GM03348 (cell line): ENCODE data around the gene ATP2A3.

Experiments
- DNase-seq: peaks from one replicate; pipeline ENCODE4 v3.0.0; 2012; ENCODE audit warnings: low spot score

ATP2A3 gene

DNA sequence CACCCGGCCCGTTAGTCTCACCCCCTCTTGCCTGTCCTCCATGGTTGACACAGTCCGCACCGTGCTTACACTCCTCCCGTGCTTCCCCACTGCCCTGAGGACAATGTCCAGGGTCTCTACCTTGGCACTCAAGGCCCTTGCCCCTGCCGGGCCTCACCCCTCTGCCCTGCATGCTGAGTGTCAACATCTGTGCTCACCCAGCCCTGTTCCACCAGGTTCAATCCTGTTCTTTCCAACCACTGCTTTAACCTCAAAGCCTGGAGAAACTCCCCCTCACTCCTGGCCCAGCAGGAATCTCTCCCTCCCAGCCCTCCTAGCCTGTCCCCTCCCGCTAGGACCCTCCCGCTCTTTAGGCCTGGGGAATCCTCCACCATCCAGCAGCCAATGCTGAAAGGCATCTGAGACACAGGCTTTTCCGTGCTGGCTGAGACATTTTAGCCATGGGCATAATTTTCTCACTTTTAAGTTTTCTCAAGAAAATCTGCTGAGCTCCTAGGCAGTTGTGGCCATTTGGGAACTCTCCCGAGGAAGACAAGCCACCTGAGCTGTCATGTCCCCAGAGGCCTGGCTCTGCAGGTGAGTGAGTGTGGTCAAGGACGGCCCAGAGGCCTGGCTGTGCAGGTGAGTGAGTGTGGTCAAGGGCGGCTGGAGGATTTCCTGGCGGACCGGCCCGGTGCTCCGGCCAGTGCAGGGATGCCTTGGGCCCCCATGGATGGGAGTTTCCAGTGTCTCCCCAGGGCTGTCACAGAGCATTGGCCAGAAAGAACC, 37.2 kb downstream of the ATP2A3 start:
- DNase-seq: no peak

DNA sequence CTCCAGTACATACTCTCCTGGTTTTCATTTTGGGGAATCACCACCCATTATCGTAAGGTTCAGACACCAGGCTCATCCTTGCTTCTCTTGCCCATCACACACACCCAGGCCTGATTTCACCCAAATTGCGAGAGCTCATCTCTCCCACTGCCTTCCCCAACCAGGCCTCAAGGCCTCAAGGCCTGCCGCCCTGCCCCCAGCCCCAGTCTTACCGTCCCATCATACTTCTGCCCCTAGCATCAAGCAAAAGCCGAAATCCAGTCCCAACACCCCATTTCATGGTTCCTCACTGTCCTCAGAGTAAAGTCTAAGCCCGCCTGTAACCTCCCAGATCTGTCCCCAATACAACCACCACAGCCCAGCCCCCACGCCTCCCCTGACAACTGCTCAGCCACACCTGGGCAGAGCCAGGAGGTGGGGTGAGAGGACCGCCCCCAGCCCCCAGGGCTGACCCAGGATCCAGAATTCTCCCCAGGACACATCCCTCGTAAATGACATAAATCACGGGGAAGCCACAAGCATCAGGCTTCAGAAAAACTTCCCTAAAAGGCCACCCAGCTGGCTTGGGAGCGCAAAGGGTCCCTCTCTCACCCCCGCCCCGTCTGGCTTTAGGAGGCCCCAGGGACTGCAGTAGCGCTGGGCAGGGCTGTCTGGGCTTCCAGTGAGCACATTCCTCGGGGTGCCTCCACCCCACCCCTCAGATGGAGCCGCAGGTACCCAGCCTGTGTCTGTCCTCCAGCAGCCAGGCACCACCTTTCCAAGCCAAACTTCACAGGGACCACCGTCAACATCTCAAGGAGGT, 38.4 kb downstream of the ATP2A3 start:
- DNase-seq: no peak

DNA sequence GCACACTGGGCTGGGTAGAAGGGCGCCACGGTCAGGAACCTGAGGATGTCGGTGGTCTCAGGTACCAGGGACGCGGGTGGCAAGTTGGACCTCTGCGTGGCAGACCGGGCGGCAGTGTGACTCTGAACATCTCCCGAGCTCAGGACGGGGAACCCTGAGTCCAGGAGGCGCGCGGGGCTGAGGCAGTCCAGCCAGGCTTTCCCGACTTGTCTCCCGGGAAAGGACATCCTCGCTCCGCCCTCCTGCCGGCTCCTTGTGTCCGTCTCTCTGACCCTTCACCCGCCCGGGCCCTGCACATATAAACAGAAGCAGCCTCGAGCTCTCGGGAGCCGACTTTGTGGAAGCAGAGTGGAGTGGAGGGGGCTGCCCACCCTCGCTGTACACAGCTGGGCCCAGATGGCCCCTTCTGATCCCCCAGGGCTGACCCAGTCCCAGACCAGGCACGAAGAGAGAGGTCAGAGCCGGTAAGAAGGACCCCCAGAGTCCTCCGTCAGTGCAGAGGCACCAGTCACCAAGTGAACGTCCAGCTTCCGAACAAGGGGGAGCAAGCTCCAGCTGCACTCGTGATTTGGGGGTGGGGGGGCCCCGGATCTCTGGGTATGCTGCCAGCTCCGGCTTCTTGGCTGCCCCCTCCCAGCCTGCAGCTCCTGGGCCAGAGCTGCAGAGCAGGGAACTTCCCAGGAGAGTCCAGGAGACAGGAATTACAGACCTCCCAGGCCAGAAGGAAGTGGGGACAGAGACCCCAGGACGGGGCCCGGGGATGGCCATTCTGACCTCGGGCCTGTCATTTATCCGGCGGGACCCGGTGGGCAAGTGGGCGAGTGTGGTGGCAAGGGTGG, 39.5 kb downstream of the ATP2A3 start:
- DNase-seq: no peak

DNA sequence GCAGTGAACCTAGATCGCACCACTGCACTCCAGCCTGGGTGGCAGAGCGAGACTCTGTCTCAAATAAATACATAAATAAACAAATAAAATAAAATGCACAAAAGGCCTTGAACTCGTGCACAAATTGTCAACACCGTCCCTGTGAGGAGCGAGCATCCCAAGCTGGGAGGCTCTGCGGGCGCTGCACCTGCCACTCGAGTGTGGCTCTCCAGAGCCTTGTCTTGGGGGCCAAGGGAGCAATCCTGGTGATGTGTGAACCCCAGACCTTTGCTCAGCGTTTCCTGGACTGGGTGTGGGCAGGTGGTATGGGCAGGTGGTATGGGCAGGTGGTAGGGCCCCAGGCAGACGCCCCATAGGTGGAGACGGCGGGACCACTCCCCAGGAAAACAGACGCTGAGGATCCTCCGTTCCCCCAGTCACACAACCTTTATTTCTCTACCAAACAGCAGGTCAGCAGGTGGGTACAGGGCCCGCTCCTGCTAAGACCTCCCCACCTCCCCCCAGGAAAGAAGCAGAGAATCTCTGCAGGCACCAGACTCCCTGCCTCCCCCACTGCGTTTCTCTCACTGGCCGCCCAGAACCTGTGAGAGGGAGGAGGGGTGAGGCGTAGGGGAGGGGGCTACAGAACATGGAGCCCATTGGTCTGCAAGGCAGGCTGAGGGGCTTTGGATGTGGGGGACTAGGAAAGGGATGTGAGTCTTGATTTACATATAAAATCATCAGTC, 40.6 kb downstream of the ATP2A3 start:
- no peak for DNase-seq

DNA sequence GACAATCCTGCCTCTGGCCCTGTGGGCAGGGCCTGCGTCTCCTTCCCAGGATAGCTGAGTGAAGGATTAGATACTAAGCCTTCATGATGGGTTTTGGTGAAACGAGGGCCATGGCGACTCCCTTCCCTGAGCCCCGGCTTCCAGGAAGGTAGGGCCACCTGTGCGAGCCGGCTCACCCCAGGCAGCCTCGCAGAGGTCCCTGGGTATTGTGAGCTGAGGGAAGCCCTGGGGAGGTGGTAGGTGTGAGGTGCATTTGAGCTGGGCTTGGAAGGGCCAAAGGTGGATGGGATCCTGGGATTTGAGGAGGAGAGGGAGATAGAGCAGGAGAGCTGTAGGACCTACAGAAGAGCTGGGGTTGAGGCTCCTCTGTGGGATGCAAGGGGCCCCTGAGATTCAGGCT, 41.5 kb downstream of the ATP2A3 start:
- DNase-seq: no peak

DNA sequence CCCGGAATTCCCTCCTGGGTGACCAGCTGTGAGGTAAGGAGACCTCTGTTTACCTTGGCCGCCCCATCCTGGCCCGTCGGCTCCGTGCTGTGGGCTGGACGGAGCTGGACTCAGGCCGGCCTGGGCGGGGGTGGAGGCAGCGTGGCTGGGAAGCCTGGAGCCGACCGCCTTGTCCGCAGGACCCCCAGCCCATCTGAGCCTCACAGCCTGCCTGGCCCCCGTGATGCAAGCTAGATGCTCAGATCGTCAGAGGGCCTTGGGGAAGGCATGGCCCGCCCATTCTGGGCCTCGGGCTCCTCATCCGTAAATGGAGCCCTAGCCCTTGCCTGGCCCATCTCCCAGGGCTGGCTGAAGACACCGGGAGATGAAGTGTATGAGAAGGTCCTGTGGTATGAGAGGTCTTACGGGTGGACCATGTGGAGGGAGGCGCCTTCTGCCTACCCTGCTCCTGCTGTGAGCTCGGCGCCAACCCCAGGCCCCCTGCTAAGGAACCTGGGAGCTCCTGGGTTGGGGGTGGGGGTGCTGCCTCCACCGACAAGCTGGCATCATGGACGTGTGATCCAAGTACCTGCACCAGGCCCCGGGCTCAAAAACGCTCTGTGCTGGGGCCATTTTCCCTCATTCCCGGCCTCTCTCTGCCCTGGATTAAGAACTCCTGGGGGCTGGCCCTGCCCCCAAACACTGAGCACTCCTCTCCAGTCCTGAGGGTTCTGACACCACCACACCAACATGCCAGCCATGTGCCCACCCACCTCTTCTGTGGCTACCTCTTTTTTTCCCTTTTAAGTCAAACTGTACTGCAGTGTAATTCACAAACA, 42.5 kb downstream of the ATP2A3 start:
- DNase-seq: no peak

DNA sequence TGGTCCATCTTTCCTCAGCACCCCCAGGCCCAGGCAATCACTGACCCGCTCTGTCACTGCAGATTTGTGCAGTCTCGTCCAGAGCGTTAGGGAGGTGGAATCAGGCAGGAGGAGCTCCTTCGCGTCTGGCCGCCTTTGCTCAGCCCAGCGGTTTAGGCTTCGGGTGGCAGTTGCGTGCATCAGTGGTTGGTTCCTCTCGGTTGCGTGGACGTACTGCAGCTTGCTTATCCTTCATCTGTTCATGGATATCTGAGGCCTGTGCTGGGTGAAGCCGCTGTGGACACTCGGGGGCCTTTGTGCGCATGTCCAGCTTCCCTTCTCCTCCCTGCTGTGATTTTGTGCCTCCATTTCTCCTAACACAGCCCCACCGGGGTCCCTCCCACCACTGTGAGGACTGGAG, 43.2 kb downstream of the ATP2A3 start:
- DNase-seq: no peak

DNA sequence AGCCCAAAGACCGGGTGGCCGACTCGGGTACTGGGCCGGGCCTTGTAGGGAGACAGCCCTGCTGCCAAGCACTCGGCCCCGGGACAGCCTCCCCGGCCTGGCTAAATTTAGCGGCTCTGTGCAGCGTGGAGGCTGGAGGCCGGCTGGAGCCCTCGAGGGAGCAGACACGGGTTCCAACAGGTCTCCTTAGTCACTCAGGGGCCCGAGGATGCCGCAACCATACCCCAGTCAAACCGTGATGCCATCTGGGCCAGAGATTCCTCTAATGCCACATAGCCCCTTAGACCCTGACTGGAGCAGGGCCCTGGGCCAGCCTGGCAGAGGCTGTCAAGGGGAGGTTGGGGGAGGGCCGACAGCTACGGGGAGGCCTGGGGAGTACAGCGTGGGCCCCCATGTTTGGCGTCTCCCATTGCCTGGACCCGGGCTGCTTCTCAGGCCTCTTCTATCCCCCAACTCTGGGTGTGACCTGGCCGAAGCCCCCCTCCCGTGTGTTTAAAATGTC, 45.1 kb downstream of the ATP2A3 start:
- no peak for DNase-seq

DNA sequence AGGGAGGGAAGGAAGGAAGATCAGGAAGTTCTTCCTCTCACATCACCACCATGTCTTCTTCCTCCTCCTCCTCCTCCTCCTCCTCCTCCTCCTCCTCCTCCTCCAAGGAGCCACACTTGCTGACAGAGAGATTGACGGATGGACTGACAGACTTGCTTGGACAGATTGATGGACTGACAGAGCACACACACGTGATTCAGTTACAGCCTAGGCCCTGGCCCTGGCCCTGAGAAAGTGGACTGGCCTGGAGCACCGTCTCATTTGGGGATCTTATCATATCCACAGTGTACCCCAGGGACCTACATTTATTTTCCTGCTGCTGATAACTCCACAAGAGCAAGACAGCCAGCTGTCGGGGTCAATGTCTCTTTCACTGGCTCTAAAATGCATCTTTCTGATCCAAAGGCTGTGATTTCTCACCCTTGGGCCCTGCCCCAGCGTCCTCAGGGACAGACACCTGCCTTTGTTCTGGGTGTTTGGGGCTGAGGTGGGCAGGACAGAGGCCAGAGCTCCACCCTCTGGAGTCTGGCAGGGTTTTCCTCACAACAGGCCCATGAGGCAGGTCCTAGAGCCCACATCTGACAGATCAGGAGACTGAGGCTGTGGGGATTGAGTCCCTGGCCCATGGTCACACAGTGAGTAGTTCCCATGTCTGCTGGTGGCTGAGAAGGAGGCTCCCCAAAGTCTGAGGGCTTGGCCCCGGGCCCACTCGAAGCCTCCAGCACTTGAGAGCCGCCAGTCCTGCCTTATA, 45.7 kb downstream of the ATP2A3 start:
- DNase-seq: no peak

DNA sequence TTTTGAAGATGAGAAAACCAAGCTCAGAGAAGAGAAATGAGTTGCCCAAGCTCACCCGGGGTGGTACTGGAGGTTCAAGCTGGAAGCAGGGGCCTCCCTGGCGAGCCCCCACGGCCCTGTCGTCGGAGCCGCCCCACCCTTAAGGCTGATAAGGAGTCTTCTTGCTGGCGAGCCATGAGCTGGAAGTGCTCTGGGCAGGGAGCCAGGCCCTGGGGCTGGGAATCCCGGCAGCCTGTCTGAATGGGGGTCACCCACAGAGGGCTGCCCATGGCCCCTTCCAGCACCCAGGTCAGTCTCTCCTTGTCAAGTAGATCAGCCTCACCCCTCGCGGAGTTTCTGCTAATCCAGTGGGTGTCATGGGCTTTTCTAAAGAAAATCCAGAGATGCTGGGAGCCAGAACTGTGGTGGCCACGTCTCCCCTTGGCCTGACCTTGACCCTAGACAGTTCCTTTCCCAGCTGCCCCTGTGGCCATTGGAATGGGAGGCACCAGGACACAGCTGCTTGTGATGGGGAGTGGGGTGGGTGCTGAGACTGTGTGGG, 46.8 kb downstream of the ATP2A3 start:
- DNase-seq: peak; percentile 27

DNA sequence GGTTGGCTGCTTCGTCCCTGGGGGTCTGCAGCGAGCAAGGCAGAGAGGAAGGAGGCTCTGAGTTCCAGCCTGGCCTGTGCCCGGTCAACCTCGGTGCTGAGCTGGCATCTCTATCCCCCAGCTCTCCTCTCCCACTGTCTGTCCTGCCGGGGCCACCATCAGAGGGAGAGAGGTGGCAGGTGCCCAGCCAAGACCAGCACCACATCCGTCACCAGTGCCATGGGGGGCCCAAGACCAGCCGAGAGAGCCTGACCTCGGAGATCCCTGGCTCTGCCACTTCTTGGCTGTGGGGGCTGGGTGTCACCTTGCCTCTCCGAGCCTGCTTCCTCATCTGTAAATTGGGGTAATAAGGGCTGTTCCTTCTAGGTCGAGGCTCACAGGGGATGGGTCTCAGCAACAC, 47.4 kb downstream of the ATP2A3 start:
- no peak for DNase-seq

DNA sequence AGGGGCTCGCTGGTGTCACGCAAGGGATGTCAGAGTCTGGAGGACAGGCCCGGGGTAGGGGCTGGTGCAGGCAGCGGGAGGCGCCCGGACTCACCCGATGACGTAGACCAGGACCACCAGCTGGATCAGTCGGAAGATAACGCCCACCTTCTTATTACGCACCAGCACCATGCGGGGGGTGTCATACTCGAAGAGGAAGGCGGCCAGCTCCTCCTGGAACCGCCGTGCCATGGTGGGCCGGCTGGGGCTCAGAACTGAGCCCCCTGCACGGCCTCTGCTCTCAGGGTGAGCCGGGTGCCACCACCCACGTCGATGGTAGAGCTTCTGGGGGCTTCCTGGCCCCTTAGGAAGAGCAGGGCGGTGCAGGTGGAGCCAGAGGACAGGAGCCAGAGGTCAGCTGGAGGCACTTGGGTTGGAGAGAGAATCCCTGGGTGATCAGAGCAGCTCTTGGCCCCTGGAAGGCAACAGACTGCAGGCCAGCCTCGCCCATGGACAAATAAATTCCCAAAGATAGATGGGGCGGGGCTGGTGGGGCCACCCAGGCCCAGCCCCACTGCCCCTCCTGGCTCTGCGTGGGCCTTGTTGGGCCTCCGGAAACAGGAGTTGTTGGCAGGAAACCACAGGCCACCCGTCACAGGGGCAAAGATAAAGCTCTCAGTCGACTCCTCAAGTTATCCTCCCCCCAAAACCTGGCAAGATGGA, 48.1 kb downstream of the ATP2A3 start, which contains the start of gene P2RX1:
Gene P2RX1 (minus strand): TSS at position 471 of the 702 bp plus-strand sequence. CDS start 240 bp downstream, at position 231.
- peak; percentile 29 for DNase-seq

DNA sequence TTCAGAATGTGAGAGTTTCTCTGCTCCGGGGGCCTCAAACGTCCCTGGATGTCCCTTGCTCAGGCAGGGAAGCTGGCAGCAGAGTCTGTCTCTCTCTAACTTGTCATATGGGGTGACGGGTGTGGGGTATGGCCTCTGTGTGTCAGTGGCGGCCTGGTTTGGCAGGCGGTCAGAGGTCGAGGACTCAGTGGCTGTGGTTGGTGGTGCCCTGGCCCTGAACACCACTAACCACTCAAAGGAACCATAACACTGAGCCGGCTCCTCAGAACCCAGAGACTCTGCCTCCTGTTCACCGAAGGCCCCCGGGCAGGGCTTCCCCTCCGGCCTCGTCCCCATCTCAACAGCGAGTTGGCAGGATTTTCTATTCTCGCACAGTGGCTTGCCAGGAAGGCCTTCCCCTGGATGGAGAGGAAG, 48.6 kb downstream of the ATP2A3 start:
- DNase-seq: no peak

DNA sequence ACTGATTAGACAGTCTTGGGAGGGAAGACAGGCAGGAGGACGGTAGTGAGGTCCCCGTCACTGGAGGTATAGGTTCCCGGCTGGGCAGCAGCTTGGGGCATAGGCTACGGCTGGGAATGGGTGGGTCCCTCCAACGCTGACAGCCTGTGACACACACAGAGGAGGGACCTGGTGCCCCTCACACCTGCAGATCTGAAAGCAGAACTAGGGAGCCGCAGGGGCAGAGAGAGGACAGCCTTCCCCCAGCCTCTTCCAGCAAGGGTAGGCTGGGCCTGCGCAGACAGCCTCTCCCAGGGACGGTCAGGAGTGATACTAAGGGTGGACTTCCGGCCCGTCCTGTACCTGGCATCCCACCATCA, 49.9 kb downstream of the ATP2A3 start:
- DNase-seq: no peak

DNA sequence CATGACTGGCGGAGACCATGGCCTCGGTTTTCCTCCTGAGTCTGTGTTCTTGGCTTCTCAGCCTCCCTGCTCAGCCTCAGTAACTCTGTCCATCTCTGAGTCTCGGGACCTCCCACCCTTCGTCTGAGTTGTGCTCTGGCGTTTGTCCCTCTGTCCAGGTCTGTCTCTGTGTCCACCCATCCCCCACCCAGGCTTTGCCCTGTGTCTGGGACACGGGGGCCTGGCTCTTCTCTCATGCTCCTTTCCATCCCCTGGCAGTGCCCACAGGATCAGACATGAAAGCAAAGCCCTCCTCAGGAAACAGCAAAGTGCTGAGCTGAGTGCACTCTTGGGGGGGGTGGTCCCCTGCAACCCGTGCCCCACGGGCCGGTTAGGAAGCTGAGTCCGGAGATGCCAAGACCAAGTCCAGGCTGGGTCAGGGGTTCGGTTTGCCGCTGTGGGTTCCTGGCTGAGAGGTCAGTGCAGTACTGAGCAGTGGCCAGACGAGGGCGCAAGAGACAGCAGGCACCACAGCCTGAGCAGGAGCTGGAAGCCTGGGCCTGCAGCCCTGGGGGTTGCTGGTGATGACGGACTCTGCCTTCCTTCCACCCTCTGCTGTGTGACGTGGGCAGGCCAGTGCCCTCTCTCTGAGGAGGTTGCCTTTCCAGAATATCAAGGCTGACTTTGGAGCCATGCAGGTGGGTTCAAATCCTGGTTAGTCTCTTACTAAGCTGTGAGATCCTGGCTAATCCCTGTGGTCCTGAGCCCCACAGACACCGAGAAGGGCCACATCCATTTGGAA, 50.5 kb downstream of the ATP2A3 start:
- DNase-seq: peak; percentile 93

DNA sequence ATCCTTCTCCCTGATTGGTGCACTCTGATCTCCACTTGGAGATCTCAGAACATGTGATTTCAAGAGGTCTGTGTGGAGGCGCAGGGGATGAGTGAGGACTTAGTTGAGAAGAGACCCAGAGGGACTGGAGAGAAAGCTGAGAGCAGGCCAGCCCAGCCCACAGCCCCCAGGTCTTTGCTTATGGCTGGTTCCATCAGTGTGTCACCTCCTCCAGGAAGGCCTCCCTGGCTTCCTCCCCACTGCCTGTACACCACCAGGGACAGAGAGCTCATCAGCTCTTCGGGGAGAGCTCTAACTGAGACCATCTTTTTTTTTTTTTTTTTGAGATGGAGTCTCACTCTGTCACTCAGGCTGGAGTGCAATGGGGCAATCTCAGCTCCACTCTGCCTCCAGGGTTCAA, 51.4 kb downstream of the ATP2A3 start:
- DNase-seq: no peak

DNA sequence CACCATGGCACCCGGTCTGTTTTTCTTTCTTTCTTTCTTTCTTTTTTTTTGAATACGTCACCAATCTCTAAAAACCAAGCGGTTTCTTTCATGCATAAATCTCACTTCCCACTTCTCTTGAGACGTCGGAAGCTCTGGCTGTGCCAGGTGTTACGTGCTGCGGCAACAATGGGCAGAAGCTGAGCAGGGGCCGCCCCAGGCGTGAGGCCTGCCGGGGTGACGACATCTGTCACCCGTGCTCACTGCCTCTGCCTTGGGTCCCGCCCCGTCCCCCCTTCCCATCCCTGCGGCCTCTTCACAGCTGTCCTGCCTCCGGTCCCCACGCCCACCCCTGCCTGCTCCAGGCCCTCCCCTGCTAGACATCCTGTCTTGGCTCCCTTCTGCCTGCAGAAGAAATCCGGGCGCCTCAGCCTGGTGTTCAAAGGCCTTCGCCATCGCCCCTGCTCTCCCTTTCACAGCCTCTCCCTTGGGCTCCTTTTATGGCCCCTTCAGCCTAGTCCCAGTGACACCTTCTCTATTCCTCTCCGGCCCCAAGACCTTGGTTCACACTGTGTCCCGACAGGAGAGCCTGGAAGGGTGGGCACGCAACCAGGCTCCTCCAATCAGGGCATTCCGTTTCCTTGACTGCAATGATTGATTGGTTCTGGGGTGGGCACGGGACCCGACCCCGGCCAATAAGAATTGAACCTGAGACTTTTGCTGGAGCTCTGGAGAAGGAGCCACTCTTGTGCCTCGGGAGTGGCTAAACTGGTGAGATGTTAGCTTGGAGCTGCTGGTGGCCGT, 52.8 kb downstream of the ATP2A3 start:
- no peak for DNase-seq
